Measurements from ENCODE around the gene RNASE4. TPM values are rescaled to one million over a fixed set of nuclear protein-coding genes. Genes with fewer than 3 reads are reported as not detected.

The RNASE4 gene
- total RNA-seq, 1 experiment from 2014 or later = not detected

DNA sequence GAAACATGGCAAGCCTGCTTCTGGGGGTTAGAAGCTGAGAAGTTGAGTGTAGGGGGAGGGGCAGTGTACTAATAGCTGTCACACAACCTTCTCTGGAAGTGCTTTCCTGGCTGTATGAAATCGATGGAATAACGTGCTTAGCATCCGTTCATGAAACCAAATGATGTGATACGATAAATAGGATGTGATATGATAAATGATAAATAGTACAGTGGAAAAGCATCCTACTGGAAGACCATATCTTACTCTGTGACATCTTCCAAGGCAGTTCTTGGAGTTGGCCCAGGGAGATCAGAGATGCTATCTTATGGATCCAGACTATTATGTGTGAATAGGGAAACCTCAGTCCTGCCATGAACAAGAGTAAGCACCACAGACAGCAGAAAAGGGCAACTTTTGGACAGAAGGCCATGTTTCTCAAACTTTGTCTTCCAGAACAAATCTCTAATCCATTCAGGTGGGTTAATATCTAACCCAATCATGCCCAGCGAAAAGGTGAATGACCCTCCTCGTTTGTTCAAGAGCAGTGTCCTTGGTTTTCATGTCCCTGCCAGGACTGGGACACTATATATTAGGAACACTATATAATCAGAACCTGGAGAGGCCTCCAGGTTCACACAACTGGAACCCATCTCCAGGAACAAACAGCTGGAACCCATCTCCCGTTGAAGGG is 3.9 kb downstream of the RNASE4 start, which contains the start of gene ANG:
ANG (plus strand) TSS at position 598 of the 673 bp plus-strand sequence. CDS start 4,801 bp downstream, outside the sequence.
- H4K20me1 ChIP-seq (ENCODE audit: control insufficient read depth, insufficient read depth, insufficient read length) = no peaks in the 10 kb centered on the region
- peaks cover 8% of the 10 kb centered on the region in 2 experiments for H3K4me1 Mint-ChIP-seq
- whole genome bisulfite sequencing (ENCODE audit: extremely low coverage, insufficient read length, low lambda C conversion rate) = no CpG with 5 or more reads among the region's 7 CpGs
- H3T11ph ChIP-seq (ENCODE audit: low read length) = no peak within 1 kb of the TSS
- no peak within 1 kb of the TSS for H2AFZ ChIP-seq (ENCODE audit: low read length)
- no peak within 1 kb of the TSS for H3K9ac ChIP-seq (ENCODE audit: extremely low read depth, insufficient read length, low read length)
- H3K23me2 ChIP-seq (ENCODE audit: insufficient read length, low read depth, low read length, poor library complexity, severe bottlenecking) = peaks cover 7% of the 10 kb centered on the region
- H3K4me3 Mint-ChIP-seq = no peak within 1 kb of the TSS; a peak in 1 of 5 replicates
- H3K14ac ChIP-seq (ENCODE audit: insufficient read depth, low read length) = no peak within 1 kb of the TSS
- no peaks in the 10 kb centered on the region for H3K4me1 ChIP-seq (ENCODE audit: insufficient read depth, low read length)
- H3K9me3 ChIP-seq (ENCODE audit: control insufficient read depth, low read depth, low read length) = no peaks in the 10 kb centered on the region
- H3K23ac ChIP-seq (ENCODE audit: insufficient read length, low read depth, low read length) = no peak within 1 kb of the TSS
- no peak within 1 kb of the TSS for H4K8ac ChIP-seq (replicated peaks; ENCODE audit: insufficient read length, low read depth, low read length)
- no peak within 1 kb of the TSS for H2AK5ac ChIP-seq (ENCODE audit: insufficient read length, low read length)
- no peak within 1 kb of the TSS for H2BK120ac ChIP-seq (ENCODE audit: low read depth, low read length, poor library complexity, severe bottlenecking)
- H3K27me3 Mint-ChIP-seq (ENCODE audit: low read depth) = peaks cover 2% of the 10 kb centered on the region
- H3K4ac ChIP-seq (ENCODE audit: low read depth, low read length) = no peak within 1 kb of the TSS
- H3K27ac Mint-ChIP-seq = no peak within 1 kb of the TSS
- no peak within 1 kb of the TSS for H2BK15ac ChIP-seq (ENCODE audit: low read depth, low read length)
- no peak for DNase-seq
- TF ChIP-seq, protein P1, sequence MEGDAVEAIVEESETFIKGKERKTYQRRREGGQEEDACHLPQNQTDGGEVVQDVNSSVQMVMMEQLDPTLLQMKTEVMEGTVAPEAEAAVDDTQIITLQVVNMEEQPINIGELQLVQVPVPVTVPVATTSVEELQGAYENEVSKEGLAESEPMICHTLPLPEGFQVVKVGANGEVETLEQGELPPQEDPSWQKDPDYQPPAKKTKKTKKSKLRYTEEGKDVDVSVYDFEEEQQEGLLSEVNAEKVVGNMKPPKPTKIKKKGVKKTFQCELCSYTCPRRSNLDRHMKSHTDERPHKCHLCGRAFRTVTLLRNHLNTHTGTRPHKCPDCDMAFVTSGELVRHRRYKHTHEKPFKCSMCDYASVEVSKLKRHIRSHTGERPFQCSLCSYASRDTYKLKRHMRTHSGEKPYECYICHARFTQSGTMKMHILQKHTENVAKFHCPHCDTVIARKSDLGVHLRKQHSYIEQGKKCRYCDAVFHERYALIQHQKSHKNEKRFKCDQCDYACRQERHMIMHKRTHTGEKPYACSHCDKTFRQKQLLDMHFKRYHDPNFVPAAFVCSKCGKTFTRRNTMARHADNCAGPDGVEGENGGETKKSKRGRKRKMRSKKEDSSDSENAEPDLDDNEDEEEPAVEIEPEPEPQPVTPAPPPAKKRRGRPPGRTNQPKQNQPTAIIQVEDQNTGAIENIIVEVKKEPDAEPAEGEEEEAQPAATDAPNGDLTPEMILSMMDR (conservative IDR thresholded peaks at IDR 0.05) = no peak
- no peak within 1 kb of the TSS for H4K91ac ChIP-seq (ENCODE audit: insufficient read length, low read depth, low read length)
- no peaks in the 10 kb centered on the region for H3K27me3 ChIP-seq (ENCODE audit: insufficient read depth, low read length)
- H2BK20ac ChIP-seq (ENCODE audit: low read depth, low read length, poor library complexity, severe bottlenecking) = no peak within 1 kb of the TSS
- H3K27ac ChIP-seq (ENCODE audit: insufficient read length, low read depth, low read length) = no peak within 1 kb of the TSS
- H3K4me2 ChIP-seq (ENCODE audit: insufficient read depth, insufficient read length, low read length) = no peak within 1 kb of the TSS
- H3K9me3 Mint-ChIP-seq = no peaks in the 10 kb centered on the region
- no peak within 1 kb of the TSS for H2BK12ac ChIP-seq (ENCODE audit: insufficient read length, low read depth, low read length)
- H3K36me3 Mint-ChIP-seq (ENCODE audit: insufficient read depth in 1 of 3, low read depth in 3 of 3) = peaks cover 0 to 3% (median 0%) of the 10 kb centered on the region in 3 experiments; a peak in 1 of 7 replicates
- no peaks in the 10 kb centered on the region for H3K79me2 ChIP-seq (ENCODE audit: insufficient read depth, low read length)
- H3K56ac ChIP-seq (ENCODE audit: insufficient read length, low read depth, low read length) = no peak within 1 kb of the TSS
- no peaks in the 10 kb centered on the region for H3K79me1 ChIP-seq (ENCODE audit: insufficient read depth, low read depth, low read length, poor library complexity, severe bottlenecking)
- H2BK5ac ChIP-seq (ENCODE audit: insufficient read length, low read length) = no peak within 1 kb of the TSS
- H3K18ac ChIP-seq (ENCODE audit: insufficient read length, low read depth, low read length) = no peak within 1 kb of the TSS
- no peak within 1 kb of the TSS for H4K5ac ChIP-seq (ENCODE audit: insufficient read length, low read depth, low read length)
